ENCODE data around the gene TUBGCP5.

The TUBGCP5 gene

GRCh38 chr15:22967084-22967770 lies 72.1 kb downstream of the TUBGCP5 start:
- Histone ChIP-seq H3K36me3 (ENCODE audit: low read length) (no peaks in the 10 kb centered on the region), H3K9me2 (replicated peaks; ENCODE audit: insufficient read depth, low read length) (no peaks in the 10 kb centered on the region), H3K4me3 (ENCODE audit: insufficient read depth, low read length, poor library complexity, severe bottlenecking) (no peak overlapping the region), H2AFZ (ENCODE audit: low read depth, low read length, severe bottlenecking) (no peak overlapping the region), H3K27ac (ENCODE audit: low read depth, low read length) (no peak overlapping the region), H3K4me2 (ENCODE audit: low read depth, low read length, poor library complexity, severe bottlenecking) (no peak overlapping the region), H3K79me2 (ENCODE audit: insufficient read depth, low read length) (no peaks in the 10 kb centered on the region), H4K20me1 (ENCODE audit: low read depth, low read length) (no peaks in the 10 kb centered on the region), H3K27me3 (ENCODE audit: low read length) (no peaks in the 10 kb centered on the region), H3F3A (ENCODE audit: insufficient read depth) (no peaks in the 10 kb centered on the region), H3K9ac (ENCODE audit: low read length) (no peak overlapping the region), H3K9me3 (ENCODE audit: insufficient read depth, low read length) (no peaks in the 10 kb centered on the region)
- TF ChIP-seq CTCF (IDR thresholded peaks at IDR 0.05; ENCODE audit: insufficient read depth, low read length, poor library complexity, severe bottlenecking), result no peak
- TF ChIP-seq EZH2phosphoT487 (conservative IDR thresholded peaks at IDR 0.05; ENCODE audit: low read length), result no peak

- H3K9ac ChIP-seq (ENCODE audit: low read length), result no peak overlapping the region
- H3K79me2 ChIP-seq (ENCODE audit: insufficient read depth, low read length), result no peaks in the 10 kb centered on the region
- no peak overlapping the region for H3K27ac ChIP-seq (ENCODE audit: low read depth, low read length)
- no peak overlapping the region for H2AFZ ChIP-seq (ENCODE audit: low read depth, low read length, severe bottlenecking)
- no peaks in the 10 kb centered on the region for H3K36me3 ChIP-seq (ENCODE audit: low read length)
- H4K20me1 ChIP-seq (ENCODE audit: low read depth, low read length), result no peaks in the 10 kb centered on the region
- no peak overlapping the region for H3K4me2 ChIP-seq (ENCODE audit: low read depth, low read length, poor library complexity, severe bottlenecking)
- H3K27me3 ChIP-seq (ENCODE audit: low read length), result no peaks in the 10 kb centered on the region
- TF ChIP-seq CTCF (IDR thresholded peaks at IDR 0.05; ENCODE audit: insufficient read depth, low read length, poor library complexity, severe bottlenecking), result no peak
- TF ChIP-seq EZH2phosphoT487 (conservative IDR thresholded peaks at IDR 0.05; ENCODE audit: low read length), result no peak
- no peaks in the 10 kb centered on the region for H3K9me3 ChIP-seq (ENCODE audit: insufficient read depth, low read length)
- H3F3A ChIP-seq (ENCODE audit: insufficient read depth), result no peaks in the 10 kb centered on the region
- H3K4me3 ChIP-seq (ENCODE audit: insufficient read depth, low read length, poor library complexity, severe bottlenecking), result no peak overlapping the region
- no peaks in the 10 kb centered on the region for H3K9me2 ChIP-seq (replicated peaks; ENCODE audit: insufficient read depth, low read length)
Observed at GRCh38 chr15:22966321-22967083, 72.9 kb downstream of the TUBGCP5 start.

DNA sequence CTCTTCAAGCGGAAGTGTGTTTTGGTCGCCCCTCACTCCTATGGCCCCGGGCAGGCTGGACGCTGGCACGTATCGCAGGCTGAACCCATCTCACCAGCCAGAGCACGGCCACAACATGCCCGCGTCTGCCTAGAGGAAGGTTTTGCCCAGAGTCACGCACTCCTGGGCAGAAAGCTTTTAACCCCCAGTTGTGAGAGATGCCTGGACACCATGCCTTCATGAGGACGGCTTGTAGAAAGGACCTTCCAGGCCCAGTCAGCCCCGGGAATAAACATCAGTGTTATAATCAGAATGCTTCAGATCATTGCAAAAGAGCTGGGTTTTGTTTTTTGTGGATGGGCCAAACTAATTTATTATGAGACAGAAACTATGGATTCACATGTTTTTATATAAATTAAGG lies 75.7 kb downstream of the TUBGCP5 start:
- H3K9me3 ChIP-seq (ENCODE audit: insufficient read depth, low read length), result no peaks in the 10 kb centered on the region
- H3K9ac ChIP-seq (ENCODE audit: low read length), result no peak overlapping the region
- TF ChIP-seq EZH2phosphoT487 (conservative IDR thresholded peaks at IDR 0.05; ENCODE audit: low read length), result no peak
- no peak for TF ChIP-seq CTCF (IDR thresholded peaks at IDR 0.05; ENCODE audit: insufficient read depth, low read length, poor library complexity, severe bottlenecking)
- no peak overlapping the region for H2AFZ ChIP-seq (ENCODE audit: low read depth, low read length, severe bottlenecking)
- no peak overlapping the region for H3K4me3 ChIP-seq (ENCODE audit: insufficient read depth, low read length, poor library complexity, severe bottlenecking)
- no peak overlapping the region for H3K4me2 ChIP-seq (ENCODE audit: low read depth, low read length, poor library complexity, severe bottlenecking)
- no peaks in the 10 kb centered on the region for H3K36me3 ChIP-seq (ENCODE audit: low read length)
- no peaks in the 10 kb centered on the region for H3F3A ChIP-seq (ENCODE audit: insufficient read depth)
- no peaks in the 10 kb centered on the region for H3K79me2 ChIP-seq (ENCODE audit: insufficient read depth, low read length)
- H3K27ac ChIP-seq (ENCODE audit: low read depth, low read length), result no peak overlapping the region
- H4K20me1 ChIP-seq (ENCODE audit: low read depth, low read length), result no peaks in the 10 kb centered on the region
- no peaks in the 10 kb centered on the region for H3K9me2 ChIP-seq (replicated peaks; ENCODE audit: insufficient read depth, low read length)
- H3K27me3 ChIP-seq (ENCODE audit: low read length), result no peaks in the 10 kb centered on the region
